ENCODE measurements around the gene MAP2K5.

DNA sequence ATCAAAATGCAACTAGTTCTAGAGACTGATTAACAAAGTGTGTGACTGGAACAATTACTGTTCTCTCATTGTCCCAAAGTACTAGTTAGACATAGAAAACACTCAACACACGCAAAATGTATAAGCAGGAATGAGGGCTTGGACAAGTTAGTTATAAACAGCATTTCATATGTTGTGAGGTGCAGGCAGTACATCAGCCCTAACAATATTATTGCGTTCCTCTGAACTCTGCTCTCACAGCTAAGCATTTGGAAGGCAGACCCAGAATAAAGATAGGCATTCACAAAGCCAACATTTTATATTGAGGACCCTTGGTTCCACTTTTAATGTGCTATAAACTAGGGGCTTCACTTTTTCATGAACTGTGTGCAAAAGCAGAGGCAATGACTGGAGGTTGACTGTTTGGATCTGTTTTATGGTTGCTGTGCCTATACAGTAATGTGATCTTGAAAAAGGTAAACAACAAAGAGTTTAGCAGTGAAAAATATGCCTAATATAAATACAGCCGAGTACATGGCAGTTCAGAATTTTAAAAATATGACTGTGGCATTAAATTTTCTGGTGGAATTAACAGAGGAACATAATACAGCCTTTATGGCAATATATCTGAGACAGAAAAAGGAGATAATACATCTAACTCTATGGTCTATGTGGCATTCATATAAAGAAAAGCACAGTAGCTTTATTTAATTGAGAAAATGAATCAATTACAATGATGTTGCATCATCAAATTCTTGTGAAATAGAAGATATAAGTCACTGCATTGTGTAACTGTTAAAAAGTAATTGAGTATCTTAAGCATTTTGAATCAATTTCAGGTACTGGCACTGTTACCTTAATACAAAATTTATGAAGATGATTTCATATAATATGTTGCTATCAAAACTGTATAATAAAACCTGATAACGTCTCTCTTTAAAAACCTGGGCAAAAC is 202.8 kb downstream of the MAP2K5 start:
- TF ChIP-seq POLR2A (IDR thresholded peaks at IDR 0.05; ENCODE audit: low read length): no peak
- no peak for TF ChIP-seq GATA1 (IDR thresholded peaks at IDR 0.05; ENCODE audit: low read depth, low read length)
